GM21717 (cell line): ENCODE measurements around the gene PNPLA5.
"Not testable (repeated sequence)": the region's sequence is repeated elsewhere in the genome, so short reads cannot be mapped to it uniquely, and the experiment has no call there.

Experiments used
- ATAC-seq: cut with Tn5 transposase; IDR thresholded peaks from one replicate; pipeline ENCODE4 v1.9.1; 2021; ENCODE audit warnings: mild to moderate bottlenecking, moderate library complexity; ENCODE audit not compliant: unreplicated experiment

Gene PNPLA5, protein sequence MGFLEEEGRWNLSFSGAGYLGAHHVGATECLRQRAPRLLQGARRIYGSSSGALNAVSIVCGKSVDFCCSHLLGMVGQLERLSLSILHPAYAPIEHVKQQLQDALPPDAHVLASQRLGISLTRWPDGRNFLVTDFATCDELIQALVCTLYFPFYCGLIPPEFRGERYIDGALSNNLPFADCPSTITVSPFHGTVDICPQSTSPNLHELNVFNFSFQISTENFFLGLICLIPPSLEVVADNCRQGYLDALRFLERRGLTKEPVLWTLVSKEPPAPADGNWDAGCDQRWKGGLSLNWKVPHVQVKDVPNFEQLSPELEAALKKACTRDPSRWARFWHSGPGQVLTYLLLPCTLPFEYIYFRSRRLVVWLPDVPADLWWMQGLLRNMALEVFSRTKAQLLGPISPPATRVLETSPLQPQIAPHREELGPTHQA

DNA sequence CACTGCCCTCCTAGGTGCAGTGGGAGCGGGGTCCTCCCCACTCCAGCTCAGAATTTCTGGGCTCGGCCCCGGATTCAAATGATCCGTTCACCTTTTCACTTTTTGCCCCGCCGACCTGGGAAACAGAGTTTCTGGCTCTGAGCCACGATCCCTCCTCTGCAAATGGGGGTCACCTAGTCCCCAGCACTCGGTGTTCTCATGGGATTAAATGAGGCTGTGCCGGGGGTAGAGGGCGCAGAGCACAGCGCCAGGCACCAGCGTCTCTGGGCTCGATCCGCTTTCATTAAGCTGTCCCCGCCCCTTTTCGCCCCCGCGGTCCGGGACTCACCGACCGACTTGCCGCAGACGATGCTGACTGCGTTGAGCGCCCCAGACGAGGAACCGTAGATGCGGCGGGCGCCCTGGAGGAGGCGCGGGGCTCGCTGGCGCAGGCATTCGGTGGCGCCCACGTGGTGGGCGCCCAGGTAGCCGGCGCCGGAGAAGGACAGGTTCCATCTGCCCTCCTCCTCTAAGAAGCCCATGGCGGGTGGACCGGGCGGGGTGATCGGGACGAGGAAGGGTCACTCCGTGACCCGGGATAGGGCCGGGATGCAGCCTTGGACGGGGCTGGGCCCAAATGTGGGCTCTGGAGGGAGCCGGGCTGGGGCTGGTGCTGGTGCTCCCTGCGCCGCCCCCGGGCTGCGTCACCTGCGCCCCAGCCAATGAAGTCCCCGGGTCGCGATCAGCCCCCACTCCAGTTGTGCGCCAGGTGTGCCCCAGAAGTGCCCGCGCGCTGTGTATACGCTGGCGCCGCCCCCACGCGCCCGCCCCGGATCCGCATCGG is at the start of gene PNPLA5:
PNPLA5 (minus strand) TSS at position 654 of the 823 bp plus-strand sequence; CDS start at position 521, 133 bp downstream.
- no peak for ATAC-seq

DNA sequence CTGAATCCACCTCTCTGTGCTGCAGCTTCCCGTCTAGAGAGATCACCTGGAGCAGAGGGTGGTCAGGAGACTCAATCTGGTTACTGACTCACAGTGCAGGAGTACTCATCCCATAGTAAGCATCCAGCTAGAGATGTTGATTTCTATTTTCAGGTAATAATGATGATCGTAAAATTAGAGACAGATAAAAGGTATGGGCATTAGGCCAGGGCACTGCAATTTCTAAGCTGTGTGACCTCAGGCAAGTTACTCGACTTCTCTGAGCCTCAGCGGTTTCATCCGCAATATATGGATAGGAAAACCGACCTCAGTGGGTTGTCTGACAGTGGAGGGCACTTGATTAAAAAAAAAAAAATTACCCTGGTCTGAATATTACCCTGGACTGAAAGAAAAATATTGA is 49.6 kb upstream of the PNPLA5 start:
- no peak for ATAC-seq

DNA sequence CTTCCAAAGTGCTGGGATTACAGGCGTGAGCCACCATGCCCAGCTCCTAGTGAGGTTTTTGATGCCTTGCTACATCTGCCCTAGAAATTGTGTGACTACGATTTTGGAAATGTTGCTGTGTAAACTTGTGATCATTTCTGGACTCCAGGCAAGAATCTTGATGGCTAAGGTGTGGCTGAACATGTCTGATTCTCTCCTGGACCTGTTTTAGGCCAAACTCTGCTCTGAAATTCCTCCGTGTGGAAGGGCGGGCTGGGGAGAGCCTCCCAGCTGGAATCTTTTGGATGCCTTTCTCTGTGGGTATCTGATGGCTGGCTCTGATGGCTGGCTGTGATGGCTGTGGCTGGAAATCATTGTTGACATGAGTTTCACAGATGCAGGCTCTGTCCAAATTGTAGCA is 40.0 kb upstream of the PNPLA5 start:
- ATAC-seq, result no peak

DNA sequence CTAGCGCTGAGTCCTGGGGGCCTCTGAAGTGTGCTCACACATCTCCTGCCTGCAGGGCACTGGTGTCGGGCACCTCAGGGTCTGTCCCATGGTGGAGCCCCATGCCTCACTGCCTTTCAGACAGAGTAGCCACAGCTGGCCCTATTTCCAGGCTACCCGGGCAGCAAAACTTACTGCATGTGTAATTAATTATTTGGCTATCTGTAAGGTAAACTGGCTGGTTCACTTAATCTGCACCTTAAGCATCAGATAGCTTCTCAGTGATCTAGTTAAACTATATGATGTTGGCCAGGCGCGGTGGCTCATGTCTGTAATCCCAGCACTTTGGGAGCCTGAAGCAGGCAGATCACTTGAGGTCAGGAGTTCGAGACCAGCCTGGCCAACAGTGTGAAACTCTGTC is 37.1 kb upstream of the PNPLA5 start:
- no peak for ATAC-seq

DNA sequence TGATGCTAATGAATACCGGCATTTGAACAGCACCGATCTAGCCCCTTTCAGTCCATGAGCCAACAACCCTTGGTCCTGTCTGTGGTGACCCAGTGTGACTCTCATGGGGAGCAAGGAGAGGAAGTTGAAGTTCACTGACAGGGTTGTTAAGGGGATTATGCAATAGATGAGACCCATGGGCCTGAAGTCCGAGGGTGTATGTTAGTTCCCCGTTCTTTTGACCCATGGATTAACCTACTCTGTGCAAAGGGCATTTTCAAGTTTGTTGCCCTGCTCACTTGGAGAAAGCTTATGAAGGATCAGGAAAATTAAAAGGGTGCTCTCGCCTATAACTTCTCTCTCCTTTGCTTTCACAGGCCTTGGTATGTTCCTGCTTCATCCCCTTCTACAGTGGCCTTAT is 36.7 kb upstream of the PNPLA5 start:
- ATAC-seq, result no peak

DNA sequence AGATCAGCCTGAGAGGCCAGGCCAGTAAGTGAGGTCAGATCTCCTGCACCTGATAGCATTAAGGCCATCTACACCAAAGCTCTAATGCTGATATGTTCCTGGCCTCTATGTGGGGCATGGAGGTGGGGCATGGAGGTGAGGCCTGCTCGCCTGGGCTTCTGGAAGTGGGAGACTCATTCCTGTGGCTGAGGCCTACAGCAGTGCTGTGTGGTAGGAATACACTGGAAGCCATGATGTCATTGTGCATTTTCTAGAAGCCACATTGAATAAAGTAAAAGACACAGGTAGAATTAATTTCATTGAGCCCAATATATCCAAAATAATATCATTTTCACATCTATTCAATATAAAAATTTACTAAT is 34.5 kb upstream of the PNPLA5 start:
- ATAC-seq, result no peak

DNA sequence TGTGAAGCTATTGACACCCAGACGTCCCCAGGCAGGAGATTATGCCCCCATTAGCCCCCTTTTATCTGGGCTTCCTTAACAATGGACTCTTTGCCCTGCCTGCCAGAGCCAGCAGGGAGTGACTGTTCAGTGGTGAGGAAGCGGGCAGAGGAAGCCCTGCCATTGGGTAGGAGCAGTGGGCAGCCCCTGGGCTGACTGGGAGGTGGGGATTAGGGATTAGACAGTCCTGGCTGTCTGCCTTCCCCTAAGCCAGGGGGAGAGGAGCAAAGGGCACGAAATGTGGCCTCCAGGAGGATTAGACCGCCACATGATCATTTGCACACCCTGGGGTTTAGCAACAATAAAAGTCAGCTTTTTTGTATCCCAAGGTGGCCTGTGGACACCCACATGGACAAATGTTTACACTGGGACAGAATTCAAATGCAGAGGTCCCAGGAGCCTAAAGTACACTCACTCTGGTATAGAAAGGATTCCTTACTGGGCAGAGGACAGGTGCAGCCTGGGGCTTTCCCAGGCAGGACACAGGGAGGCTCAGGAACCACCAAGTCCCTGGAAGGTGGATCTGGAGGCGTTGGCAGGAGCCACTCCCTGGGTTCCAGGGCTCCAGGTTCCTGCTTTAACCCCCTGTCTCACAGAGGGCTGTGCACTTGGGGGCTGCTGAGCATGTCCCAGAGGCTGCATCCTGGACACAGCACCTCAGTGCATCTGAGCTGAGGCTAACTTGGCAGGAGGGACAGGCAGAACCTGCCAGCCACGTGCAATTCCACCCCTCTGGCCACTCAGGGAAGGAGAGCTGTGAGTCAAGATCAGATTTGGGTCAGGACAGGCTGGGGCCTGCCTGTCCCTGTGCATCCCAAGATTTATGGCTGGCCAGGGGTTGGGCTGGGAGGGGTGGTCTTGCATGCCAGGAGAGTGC is 33.9 kb upstream of the PNPLA5 start:
- ATAC-seq, result no peak

DNA sequence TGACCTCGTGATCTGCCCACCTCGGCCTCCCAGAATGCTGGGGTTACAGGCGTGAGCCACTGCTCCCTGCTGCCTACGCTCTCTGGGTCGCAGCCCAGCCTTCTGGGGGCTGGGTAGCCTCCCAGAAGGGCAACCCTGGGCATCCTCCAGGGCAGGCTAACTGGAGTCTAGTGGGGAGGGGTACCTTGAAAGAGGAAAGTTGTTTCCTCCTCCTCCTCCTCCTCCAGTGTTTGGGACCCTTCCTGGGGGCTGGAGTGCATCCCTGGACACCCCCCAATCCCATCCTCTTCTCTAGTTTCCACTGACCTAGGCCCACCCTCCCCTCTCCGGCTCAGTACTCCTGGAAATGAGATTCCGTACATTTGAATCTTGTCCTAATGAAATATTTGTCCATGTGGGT is 33.1 kb upstream of the PNPLA5 start:
- ATAC-seq, result no peak

DNA sequence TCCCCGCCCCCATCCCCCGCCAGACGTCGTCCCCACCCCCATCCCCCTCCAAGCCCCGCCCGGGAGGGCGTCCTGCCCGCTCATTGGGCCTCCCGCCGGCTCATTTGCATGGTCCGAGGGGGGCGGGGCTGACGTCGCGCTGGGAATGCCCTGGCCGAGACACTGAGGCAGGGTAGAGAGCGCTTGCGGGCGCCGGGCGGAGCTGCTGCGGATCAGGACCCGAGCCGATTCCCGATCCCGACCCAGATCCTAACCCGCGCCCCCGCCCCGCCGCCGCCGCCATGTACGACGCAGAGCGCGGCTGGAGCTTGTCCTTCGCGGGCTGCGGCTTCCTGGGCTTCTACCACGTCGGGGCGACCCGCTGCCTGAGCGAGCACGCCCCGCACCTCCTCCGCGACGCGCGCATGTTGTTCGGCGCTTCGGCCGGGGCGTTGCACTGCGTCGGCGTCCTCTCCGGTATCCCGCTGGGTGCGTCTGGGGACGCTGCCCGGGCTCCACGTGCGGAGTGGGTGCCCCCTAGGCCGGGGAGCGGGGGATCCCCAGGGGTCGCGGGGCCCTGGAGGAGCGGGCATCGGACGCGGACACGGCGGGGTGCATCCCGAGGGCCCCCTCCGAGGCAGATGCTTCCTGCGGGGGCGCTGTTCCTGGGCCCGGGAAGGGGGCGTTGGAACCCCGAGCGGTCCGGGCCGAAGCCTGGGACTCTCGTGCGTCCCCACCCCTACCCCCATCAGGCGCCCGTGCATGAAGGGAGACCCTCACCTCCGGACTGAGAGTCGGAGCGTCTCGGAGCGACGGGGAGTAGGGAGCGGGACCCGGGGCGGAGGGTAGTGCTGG is 32.0 kb upstream of the PNPLA5 start, which contains the start of gene PNPLA3:
PNPLA3 (plus strand) TSS at position 175 of the 834 bp plus-strand sequence; CDS start at position 282, 107 bp downstream.
- ATAC-seq, result no peak

DNA sequence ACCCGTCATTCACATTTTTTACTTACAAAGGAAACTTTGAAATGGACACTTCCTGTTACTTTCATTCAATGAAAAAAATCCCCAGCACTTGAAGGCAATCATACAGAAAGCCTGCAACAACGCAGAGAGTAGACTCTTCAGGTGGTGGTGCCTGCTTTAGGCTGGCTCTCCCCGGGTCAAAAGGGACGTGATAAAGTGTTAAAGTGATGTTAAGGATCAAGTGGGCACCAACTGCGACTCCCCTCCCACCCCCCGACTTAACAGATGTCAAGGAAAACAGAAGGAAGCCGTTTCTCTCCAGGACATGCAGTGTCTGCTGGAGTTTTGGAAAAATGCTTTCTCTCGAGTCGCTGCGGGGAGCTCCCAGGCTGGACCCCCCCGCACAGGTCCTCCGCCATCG is 31.4 kb upstream of the PNPLA5 start:
- ATAC-seq, result no peak

DNA sequence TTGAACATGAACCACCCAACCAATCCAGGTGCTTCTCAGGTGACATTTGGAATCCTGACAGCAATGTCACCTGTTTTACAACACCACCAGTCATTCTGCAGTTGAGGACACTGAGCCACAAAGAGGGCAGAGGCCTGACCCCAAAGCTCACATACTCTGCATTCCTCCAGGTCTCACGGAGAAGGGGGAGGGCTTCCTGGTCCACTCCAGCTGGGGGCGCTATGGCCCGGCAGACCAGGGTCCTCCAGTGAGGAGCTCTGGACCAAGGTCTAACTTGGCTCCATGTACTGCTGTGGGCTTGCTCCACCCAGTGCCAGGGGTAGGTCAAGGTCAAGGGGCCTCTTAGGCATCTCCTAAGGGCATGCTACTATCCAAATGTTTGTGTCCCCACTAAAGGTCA is 30.3 kb upstream of the PNPLA5 start:
- no peak for ATAC-seq

DNA sequence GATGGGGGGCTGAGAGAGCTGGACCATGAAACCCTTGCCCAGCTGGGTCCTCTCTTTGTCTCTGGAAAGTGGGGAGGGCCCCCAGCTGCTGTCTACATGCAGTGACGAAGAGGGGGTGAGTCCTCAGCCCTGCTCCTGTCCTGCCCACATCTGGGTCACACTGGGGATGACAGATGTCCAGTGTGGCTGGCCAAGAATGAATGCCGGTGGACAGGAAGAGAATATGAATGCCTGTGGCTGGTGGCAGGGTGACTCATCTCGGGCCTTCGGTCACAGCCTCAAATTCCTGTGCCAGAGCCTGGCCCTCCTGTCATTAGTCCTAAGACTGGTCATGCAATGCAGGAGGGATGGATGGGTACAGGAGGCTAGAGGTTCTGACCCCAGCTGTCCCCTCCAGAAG is 29.6 kb upstream of the PNPLA5 start:
- no peak for ATAC-seq

DNA sequence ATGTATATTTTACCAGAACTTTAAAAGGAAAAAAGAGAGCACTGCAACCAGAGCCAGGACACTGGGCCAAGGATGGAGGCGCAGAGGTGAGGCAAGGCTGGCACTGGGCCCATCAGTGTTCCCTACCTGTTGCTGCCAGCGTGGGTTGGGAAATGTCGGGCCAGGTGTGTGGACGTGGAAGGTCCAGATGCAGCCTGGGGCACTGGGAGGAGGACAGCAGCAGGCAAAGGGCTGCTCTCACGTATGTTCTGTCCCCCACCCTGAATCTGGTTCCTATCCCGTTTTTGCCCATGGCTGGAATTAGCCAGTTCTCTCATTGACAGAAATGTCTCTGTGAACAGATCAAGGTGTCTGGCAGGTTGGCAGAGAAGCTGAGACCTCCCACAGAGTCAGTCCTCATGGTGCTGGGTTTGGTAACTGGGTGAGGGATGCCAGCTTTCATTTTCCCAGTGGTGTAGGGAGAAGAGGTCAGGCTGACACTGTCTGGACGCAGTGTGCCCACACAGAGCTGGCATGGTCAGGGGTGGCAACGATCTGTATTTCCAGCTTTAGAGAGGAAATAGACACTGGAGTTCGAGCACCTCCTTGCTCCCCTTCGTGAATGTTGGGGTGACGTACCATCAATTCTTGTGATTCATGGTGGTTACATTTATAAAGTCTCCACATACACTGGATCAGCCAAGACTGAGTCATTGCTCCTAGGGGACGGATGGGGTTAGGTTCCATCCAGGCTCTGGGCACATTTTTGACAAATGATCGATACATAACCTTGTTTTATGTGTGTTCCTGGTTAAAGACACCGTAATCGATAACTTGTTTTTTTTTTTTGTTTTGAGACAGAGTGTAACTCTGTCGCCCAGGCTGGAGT is 27.5 kb upstream of the PNPLA5 start:
- ATAC-seq, result no peak

DNA sequence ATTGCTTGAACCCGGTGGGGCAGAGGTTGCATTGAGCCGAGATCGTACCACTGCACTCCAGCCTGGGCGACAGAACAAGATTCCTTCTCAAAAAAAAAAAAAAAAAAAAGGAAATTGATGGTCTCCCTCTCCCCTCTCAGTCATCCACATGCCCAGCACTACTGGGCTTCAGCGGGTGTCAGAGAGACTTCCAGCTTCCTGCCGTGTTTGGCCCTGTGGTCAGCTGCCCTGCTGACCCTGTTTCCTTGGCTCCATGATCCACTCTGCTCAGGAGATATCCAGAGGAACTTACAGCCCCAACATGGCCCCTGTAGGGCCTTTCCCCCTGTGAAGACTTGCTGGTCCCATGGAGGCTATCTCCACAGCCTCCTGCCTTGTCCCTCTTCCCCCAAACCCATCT is 25.7 kb upstream of the PNPLA5 start:
- ATAC-seq, result no peak

DNA sequence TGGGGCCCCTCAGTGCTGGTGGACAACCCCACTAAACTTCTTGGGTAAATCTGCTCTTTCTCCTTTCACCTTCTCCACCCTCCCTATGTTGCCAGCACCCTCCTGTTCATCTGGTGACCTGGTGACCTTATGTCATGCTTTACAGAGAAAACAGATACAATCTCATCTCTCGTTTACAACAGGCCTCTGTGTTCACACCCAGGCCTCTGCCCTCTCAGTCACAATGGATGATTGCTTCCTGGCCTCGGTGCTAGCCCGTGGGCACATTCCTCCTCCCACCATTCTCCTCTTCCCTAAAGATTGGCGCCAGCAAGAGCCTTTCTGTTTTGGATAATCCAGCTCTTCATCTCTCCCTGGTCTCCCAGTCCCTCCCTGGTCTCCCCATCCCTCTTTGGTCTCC is 19.5 kb upstream of the PNPLA5 start:
- no peak for ATAC-seq

DNA sequence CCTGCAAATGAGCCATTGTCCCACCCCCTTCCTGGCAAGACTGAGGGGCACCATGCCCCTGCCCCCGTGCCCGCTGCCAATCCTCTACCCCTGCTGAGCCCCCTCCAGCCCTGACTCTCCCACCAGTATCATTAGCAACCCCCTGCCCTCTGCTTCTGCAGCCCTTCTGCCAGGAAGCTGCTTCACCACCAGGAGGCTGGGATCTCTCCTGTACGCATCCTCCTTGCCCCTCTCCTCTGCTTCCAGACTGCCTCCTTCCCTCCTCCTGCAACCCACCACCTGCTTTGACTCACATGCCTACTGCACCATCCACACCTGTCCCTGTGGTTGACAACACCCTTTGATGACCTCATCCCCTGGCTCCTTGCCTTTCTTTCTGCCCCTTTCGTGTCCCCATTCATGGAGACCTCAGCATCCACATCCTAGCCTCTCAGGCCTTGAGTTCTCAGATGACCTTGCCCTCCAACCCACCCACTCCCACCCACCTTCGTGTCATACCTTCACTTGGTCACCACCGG is 18.4 kb upstream of the PNPLA5 start:
- no peak for ATAC-seq

DNA sequence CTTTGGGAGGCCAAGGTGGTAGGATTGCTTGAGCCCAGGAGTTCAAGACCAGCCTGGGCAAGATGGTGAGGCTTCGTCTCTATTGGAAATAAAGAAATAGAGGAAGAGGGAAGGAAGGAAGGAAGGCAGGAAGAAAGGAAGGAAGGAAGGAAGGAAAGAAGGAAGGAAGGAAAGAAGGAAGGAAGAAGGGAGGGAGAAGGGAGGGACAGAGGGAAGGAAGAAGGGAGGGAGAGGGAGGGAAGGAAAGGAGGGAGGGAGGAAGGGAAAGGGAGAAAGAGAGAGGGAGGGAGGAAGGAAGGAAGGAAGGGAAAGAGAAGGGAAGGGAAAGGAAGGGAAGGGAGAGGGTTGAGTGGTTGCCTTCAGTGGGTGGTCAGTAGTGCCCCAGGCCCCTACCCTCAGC is 17.9 kb upstream of the PNPLA5 start:
- ATAC-seq, result no peak

DNA sequence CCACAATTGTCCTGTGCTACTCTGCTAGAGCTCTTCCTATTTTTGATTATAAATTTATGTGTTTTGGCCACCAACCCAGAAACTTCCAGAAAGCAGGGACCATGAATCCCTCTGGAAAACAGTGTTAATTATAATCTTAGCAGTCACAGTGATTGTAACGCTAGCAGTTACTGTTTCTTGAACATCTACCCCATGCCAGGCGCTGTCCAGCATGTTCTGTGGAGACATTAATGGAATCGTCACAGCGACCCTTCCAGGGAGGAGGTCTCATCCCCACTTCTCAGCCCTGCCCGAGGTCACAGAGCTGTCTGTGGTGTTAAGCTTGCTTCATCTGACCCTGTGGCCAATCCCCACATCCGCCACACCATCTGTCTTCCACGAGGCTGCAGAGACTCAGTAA is 13.9 kb upstream of the PNPLA5 start:
- no peak for ATAC-seq

DNA sequence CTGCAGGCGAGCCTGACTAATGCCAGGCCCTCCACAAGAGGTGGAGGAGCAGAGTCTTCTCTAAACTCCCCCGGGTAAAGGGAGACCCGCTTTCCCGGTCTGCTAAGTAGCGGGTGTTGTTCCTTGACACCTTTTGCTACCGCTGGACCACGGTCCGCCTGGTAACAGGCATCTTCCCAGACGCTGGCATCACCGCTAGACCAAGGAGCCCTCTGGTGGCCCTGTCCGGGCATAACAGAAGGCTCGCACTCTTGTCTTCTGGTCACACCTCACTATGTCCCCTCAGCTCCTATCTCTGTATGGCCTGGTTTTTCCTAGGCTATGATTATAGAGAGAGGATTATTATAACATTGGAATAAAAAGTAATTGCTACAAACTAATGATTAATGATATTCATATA is 12.6 kb upstream of the PNPLA5 start:
- ATAC-seq, result not testable (repeated sequence)
